WTC11 (cell line): Measurements from ENCODE around the gene DDB1. TPM values are rescaled to one million over a fixed set of nuclear protein-coding genes. Genes with fewer than 3 reads are reported as not detected.

ENCODE experiments used
- ATAC-seq: fragments of 200-7000 bp; cut with Tn5 transposase; 2 replicates; pipeline ENCODE4 v1.10.0; 2021; ENCODE audit warnings: mild to moderate bottlenecking, moderate library complexity
- CTCF ChIA-PET: fragments of 300-600 bp; sonication (Branson Sonifier 250); formaldehyde crosslinking; loops from one replicate; lab custom pipeline; 2021; ENCODE audit warnings: antibody characterized with exemption; lab: Charles Lee
- POLR2A ChIA-PET: fragments of 350-600 bp; sonication (Branson Sonifier 250); formaldehyde crosslinking; loops from one replicate; lab custom pipeline; 2021; ENCODE audit warnings: antibody characterized with exemption; lab: Charles Lee
- DNase-seq: peaks from one replicate; pipeline ENCODE4 v3.0.0; 2021; ENCODE audit warnings: low spot score
- H3K27ac Mint-ChIP-seq: 2 replicates; pipeline ENCODE4 v1.8.0; 2021; ENCODE audit warnings: mixed read lengths
- H3K27me3 Mint-ChIP-seq: 2 replicates; pipeline ENCODE4 v1.8.0; 2021; ENCODE audit warnings: low read depth, mild to moderate bottlenecking, moderate library complexity, mixed read lengths
- H3K36me3 Mint-ChIP-seq: 2 replicates; pipeline ENCODE4 v1.8.0; 2021; ENCODE audit warnings: mixed read lengths
- H3K4me1 Mint-ChIP-seq: 2 replicates; pipeline ENCODE4 v1.8.0; 2022; ENCODE audit warnings: mixed read lengths
- H3K4me3 Mint-ChIP-seq: 2 replicates; pipeline ENCODE4 v1.8.0; 2021; ENCODE audit warnings: mild to moderate bottlenecking, moderate library complexity, mixed read lengths
- H3K9me3 Mint-ChIP-seq: 2 replicates; pipeline ENCODE4 v1.8.0; 2021; ENCODE audit warnings: mixed read lengths
- AFF4 ChIP-seq: sonication (generic); formaldehyde crosslinking; IDR thresholded peaks from 2 replicates; pipeline ENCODE4 v1.8.1; 2023; ENCODE audit warnings: mild to moderate bottlenecking, missing genetic modification reagents, borderline replicate concordance
- CBFB ChIP-seq: sonication (generic); formaldehyde crosslinking; IDR thresholded peaks from 2 replicates; pipeline ENCODE4 v1.8.1; 2022; ENCODE audit warnings: mild to moderate bottlenecking, low read depth, missing genetic modification reagents
- FOXP1 ChIP-seq: sonication (generic); formaldehyde crosslinking; IDR thresholded peaks from 2 replicates; pipeline ENCODE4 v1.8.0; 2022; ENCODE audit warnings: missing genetic modification reagents, mild to moderate bottlenecking, moderate library complexity, borderline replicate concordance
- GABPB1 ChIP-seq: sonication (generic); formaldehyde crosslinking; IDR thresholded peaks from 2 replicates; pipeline ENCODE4 v1.8.1; 2023; ENCODE audit warnings: mild to moderate bottlenecking, missing genetic modification reagents
- GRHL2 ChIP-seq: fragments of 250-450 bp; sonication (Bioruptor Pico); IDR thresholded peaks from 2 replicates; pipeline ENCODE4 v1.8.0; 2022; ENCODE audit warnings: mild to moderate bottlenecking, moderate library complexity; ENCODE audit not compliant: insufficient replicate concordance, severe bottlenecking
- GTF2I ChIP-seq: fragments of 250-450 bp; sonication (Bioruptor Pico); conservative IDR thresholded peaks from 2 replicates; pipeline ENCODE4 v1.4.0; 2021; ENCODE audit warnings: mild to moderate bottlenecking
- KAT7 ChIP-seq: sonication (generic); formaldehyde crosslinking; IDR thresholded peaks from 2 replicates; pipeline ENCODE4 v1.8.1; 2023; ENCODE audit warnings: missing genetic modification reagents, mild to moderate bottlenecking, borderline replicate concordance
- MYBL2 ChIP-seq: sonication (generic); formaldehyde crosslinking; IDR thresholded peaks from 2 replicates; pipeline ENCODE4 v1.8.1; 2023; ENCODE audit warnings: mild to moderate bottlenecking, moderate library complexity, missing genetic modification reagents
- NFE2L1 ChIP-seq: sonication (generic); formaldehyde crosslinking; IDR thresholded peaks from 2 replicates; pipeline ENCODE4 v1.8.1; 2023; ENCODE audit warnings: missing genetic modification reagents
- PREB ChIP-seq: sonication (generic); formaldehyde crosslinking; IDR thresholded peaks from 2 replicates; pipeline ENCODE4 v1.8.1; 2022; ENCODE audit warnings: mild to moderate bottlenecking, missing genetic modification reagents, moderate library complexity, borderline replicate concordance
- PRRX2 ChIP-seq: fragments of 250-450 bp; sonication (Bioruptor Pico); IDR thresholded peaks from 2 replicates; pipeline ENCODE4 v1.8.0; 2021; ENCODE audit warnings: mild to moderate bottlenecking
- TEAD4 ChIP-seq: sonication (generic); formaldehyde crosslinking; IDR thresholded peaks from 2 replicates; pipeline ENCODE4 v1.8.0; 2022; ENCODE audit warnings: mild to moderate bottlenecking, missing genetic modification reagents
- TP53 ChIP-seq: sonication (generic); formaldehyde crosslinking; IDR thresholded peaks from 2 replicates; pipeline ENCODE4 v1.8.1; 2023; ENCODE audit warnings: mild to moderate bottlenecking, missing genetic modification reagents
- ZNF219 ChIP-seq: sonication (generic); formaldehyde crosslinking; IDR thresholded peaks from 2 replicates; pipeline ENCODE4 v1.8.0; 2023; ENCODE audit warnings: missing genetic modification reagents, mild to moderate bottlenecking, borderline replicate concordance
- ZNF396 ChIP-seq: fragments of 250-450 bp; sonication (Bioruptor Pico); IDR thresholded peaks from 2 replicates; pipeline ENCODE4 v1.8.0; 2021; ENCODE audit warnings: mild to moderate bottlenecking, moderate library complexity, borderline replicate concordance
- ZNF671 ChIP-seq: fragments of 250-450 bp; sonication (Bioruptor Pico); IDR thresholded peaks from 2 replicates; pipeline ENCODE4 v1.8.0; 2021; ENCODE audit warnings: mild to moderate bottlenecking
- total RNA-seq: library from RNA; stranded (reverse); gene quantifications from 3 replicates; pipeline ENCODE4 v1.2.3, GENCODE V29; 2021
- TF ChIP-seq, protein P1 (sequence below): sonication (generic); formaldehyde crosslinking; IDR thresholded peaks from 2 replicates; pipeline ENCODE4 v1.8.0; 2022; ENCODE audit warnings: missing genetic modification reagents
- TF ChIP-seq, protein P2 (sequence below): sonication (generic); formaldehyde crosslinking; IDR thresholded peaks from 2 replicates; pipeline ENCODE4 v1.8.1; 2022; ENCODE audit warnings: low read depth, missing genetic modification reagents, borderline replicate concordance
- TF ChIP-seq, protein P3 (sequence below): fragments of 250-450 bp; sonication (Bioruptor Pico); IDR thresholded peaks from 2 replicates; pipeline ENCODE4 v1.8.0; 2021; ENCODE audit warnings: mild to moderate bottlenecking
- TF ChIP-seq, protein P4 (sequence below): sonication (generic); formaldehyde crosslinking; IDR thresholded peaks from 2 replicates; pipeline ENCODE4 v1.8.0; 2022; ENCODE audit warnings: mild to moderate bottlenecking, missing genetic modification reagents

DDB1 gene
- total RNA-seq, 1 experiment from 2014 or later, result 316 TPM

DNA sequence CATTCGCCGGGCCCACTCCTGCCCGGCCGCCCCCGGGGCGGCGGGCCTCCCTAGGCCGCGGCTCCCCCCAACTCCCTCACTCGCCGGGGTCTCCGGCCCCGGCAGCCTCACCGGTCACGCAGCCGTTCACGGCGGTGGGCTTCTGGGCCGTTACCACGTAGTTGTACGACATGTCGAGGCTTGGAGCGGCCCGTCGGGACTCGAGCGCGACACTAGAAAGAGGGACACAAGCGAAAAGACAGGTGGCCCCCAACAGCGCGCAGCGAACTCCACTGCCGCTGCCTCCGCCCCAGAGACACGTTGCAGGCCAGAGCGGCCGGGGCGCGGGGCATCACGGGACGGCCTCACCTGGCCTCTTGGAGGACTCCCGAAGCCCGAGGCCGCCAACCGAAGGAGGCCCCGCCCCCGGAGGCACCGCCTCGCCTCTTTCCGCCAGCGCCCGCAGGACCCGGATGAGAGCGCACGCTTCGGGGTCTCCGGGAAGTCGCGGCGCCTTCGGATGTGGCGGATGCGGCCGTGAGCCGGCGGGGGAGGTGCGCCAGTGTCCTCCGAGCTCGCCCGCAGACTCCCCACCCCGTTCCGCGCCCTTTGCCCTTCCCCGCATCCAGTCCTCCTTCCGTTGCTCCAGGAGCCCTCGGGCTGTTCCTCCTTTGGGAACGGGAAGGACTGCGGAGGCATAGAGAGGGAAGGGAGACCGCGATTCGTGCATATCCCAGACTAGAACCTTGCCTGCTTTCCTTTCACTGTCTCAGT is at the start of gene DDB1, which contains the start of gene TKFC (continued):
- TF ChIP-seq, protein P1, sequence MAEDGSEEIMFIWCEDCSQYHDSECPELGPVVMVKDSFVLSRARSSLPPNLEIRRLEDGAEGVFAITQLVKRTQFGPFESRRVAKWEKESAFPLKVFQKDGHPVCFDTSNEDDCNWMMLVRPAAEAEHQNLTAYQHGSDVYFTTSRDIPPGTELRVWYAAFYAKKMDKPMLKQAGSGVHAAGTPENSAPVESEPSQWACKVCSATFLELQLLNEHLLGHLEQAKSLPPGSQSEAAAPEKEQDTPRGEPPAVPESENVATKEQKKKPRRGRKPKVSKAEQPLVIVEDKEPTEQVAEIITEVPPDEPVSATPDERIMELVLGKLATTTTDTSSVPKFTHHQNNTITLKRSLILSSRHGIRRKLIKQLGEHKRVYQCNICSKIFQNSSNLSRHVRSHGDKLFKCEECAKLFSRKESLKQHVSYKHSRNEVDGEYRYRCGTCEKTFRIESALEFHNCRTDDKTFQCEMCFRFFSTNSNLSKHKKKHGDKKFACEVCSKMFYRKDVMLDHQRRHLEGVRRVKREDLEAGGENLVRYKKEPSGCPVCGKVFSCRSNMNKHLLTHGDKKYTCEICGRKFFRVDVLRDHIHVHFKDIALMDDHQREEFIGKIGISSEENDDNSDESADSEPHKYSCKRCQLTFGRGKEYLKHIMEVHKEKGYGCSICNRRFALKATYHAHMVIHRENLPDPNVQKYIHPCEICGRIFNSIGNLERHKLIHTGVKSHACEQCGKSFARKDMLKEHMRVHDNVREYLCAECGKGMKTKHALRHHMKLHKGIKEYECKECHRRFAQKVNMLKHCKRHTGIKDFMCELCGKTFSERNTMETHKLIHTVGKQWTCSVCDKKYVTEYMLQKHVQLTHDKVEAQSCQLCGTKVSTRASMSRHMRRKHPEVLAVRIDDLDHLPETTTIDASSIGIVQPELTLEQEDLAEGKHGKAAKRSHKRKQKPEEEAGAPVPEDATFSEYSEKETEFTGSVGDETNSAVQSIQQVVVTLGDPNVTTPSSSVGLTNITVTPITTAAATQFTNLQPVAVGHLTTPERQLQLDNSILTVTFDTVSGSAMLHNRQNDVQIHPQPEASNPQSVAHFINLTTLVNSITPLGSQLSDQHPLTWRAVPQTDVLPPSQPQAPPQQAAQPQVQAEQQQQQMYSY, result peak; percentile 61
- TF ChIP-seq, protein P2, sequence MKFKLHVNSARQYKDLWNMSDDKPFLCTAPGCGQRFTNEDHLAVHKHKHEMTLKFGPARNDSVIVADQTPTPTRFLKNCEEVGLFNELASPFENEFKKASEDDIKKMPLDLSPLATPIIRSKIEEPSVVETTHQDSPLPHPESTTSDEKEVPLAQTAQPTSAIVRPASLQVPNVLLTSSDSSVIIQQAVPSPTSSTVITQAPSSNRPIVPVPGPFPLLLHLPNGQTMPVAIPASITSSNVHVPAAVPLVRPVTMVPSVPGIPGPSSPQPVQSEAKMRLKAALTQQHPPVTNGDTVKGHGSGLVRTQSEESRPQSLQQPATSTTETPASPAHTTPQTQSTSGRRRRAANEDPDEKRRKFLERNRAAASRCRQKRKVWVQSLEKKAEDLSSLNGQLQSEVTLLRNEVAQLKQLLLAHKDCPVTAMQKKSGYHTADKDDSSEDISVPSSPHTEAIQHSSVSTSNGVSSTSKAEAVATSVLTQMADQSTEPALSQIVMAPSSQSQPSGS, result no peak
- TF ChIP-seq AFF4 (CRISPR knock-in tag), result no peak
- TF ChIP-seq, protein P3, sequence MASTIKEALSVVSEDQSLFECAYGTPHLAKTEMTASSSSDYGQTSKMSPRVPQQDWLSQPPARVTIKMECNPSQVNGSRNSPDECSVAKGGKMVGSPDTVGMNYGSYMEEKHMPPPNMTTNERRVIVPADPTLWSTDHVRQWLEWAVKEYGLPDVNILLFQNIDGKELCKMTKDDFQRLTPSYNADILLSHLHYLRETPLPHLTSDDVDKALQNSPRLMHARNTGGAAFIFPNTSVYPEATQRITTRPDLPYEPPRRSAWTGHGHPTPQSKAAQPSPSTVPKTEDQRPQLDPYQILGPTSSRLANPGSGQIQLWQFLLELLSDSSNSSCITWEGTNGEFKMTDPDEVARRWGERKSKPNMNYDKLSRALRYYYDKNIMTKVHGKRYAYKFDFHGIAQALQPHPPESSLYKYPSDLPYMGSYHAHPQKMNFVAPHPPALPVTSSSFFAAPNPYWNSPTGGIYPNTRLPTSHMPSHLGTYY (CRISPR knock-in tag), result no peak
- TF ChIP-seq NFE2L1 (CRISPR knock-in tag), result peak; percentile 77
- TF ChIP-seq PRRX2 (CRISPR knock-in tag), result no peak
- TF ChIP-seq GRHL2 (CRISPR knock-in tag), result no peak
- peak; percentile 79 for TF ChIP-seq GABPB1 (CRISPR knock-in tag)
- peak; percentile 89; the same call in 1 of the 2 replicates for TF ChIP-seq CBFB (CRISPR knock-in tag)
- TF ChIP-seq GTF2I (CRISPR knock-in tag), result no peak
- peak; percentile 56; the same call in 1 of the 2 replicates for TF ChIP-seq FOXP1 (CRISPR knock-in tag)
- 0 out of 2 replicates have a peak, but pooled peaks have one; percentile 52 for TF ChIP-seq KAT7 (CRISPR knock-in tag)

DNA sequence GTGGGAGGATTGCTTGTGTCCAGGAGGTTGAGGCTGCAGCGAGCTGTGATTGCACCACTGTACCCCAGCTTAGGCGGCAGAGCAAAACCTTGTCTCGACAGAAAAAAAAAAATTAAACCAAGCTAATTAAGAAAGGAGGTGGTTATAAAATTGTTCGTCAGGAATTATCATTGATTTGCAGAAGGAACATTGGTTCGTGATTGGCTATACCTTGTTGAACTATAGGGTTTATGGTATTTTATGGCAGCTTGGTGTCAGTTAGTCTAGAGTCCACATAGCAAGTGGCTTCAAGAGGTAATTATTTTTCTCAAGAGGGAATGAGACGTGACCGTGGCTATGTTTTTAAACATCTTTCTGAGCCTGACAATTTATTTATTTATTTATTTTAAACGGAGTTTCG is 48.0 kb upstream of the DDB1 start:
- peaks cover 14% of the 10 kb centered on the region for H3K36me3 Mint-ChIP-seq
- no peaks in the 10 kb centered on the region for H3K27me3 Mint-ChIP-seq
- H3K4me1 Mint-ChIP-seq, result peaks cover 8% of the 10 kb centered on the region; the same call in 1 of the 2 replicates
- H3K27ac Mint-ChIP-seq, result no peak overlapping the region
- ChIA-PET CTCF (interaction anchor here (0.6 to 10.1 kb wide), 4 partner anchors 12 to 86 kb away, joined by 3 to 346 read pairs (median 4); partner anchors contain the start of genes DDB1, TKFC and VWCE), POLR2A (no interaction called here)
- H3K9me3 Mint-ChIP-seq, result peaks cover 10% of the 10 kb centered on the region
- ATAC-seq, result no peak
- DNase-seq, result no peak
- no peak overlapping the region for H3K4me3 Mint-ChIP-seq
- no peak for TF ChIP-seq PREB
- no peak for TF ChIP-seq ZNF396 (CRISPR knock-in tag)
- TF ChIP-seq, protein P2, result no peak
- TF ChIP-seq MYBL2 (CRISPR knock-in tag), result no peak
- no peak for TF ChIP-seq ZNF219 (CRISPR knock-in tag)
- TF ChIP-seq ZNF671 (CRISPR knock-in tag), result no peak
- TF ChIP-seq TP53, result no peak
- TF ChIP-seq, protein P4, sequence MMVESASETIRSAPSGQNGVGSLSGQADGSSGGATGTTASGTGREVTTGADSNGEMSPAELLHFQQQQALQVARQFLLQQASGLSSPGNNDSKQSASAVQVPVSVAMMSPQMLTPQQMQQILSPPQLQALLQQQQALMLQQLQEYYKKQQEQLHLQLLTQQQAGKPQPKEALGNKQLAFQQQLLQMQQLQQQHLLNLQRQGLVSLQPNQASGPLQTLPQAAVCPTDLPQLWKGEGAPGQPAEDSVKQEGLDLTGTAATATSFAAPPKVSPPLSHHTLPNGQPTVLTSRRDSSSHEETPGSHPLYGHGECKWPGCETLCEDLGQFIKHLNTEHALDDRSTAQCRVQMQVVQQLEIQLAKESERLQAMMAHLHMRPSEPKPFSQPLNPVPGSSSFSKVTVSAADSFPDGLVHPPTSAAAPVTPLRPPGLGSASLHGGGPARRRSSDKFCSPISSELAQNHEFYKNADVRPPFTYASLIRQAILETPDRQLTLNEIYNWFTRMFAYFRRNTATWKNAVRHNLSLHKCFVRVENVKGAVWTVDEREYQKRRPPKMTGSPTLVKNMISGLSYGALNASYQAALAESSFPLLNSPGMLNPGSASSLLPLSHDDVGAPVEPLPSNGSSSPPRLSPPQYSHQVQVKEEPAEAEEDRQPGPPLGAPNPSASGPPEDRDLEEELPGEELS (CRISPR knock-in tag), result no peak
- TF ChIP-seq GABPB1 (CRISPR knock-in tag), result no peak
- no peak for TF ChIP-seq TEAD4
